Dendritic cell treated with granulocyte-macrophage colony-stimulating factor and Interleukin-4, amounts not matched to agents 40 ng/mL and 50 ng/mL, for 4 days (primary cell): ENCODE results near the gene SLC25A48.

Source experiments
- H3K27ac Mint-ChIP-seq: one replicate; pipeline ENCODE4 v1.8.0; 2022; ENCODE audit warnings: mild to moderate bottlenecking, mixed read lengths
- H3K27me3 Mint-ChIP-seq: one replicate; pipeline ENCODE4 v1.8.0; 2022; ENCODE audit warnings: mild to moderate bottlenecking, mixed read lengths
- H3K36me3 Mint-ChIP-seq: one replicate; pipeline ENCODE4 v1.8.0; 2022; ENCODE audit warnings: low read depth, mixed read lengths
- H3K4me1 Mint-ChIP-seq: one replicate; pipeline ENCODE4 v1.8.0; 2022; ENCODE audit warnings: low read depth, mixed read lengths
- H3K4me3 Mint-ChIP-seq: one replicate; pipeline ENCODE4 v1.8.0; 2022; ENCODE audit warnings: mild to moderate bottlenecking, moderate library complexity, mixed read lengths
- H3K9me3 Mint-ChIP-seq: one replicate; pipeline ENCODE4 v1.8.0; 2022; ENCODE audit warnings: mixed read lengths
- intact Hi-C: fragments of 100-400 bp; cut with micrococcal nuclease; formaldehyde crosslinking; loops from one replicate; pipeline ENCODE4 v1.15.0; 2022

The SLC25A48 gene, protein sequence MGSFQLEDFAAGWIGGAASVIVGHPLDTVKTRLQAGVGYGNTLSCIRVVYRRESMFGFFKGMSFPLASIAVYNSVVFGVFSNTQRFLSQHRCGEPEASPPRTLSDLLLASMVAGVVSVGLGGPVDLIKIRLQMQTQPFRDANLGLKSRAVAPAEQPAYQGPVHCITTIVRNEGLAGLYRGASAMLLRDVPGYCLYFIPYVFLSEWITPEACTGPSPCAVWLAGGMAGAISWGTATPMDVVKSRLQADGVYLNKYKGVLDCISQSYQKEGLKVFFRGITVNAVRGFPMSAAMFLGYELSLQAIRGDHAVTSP

DNA sequence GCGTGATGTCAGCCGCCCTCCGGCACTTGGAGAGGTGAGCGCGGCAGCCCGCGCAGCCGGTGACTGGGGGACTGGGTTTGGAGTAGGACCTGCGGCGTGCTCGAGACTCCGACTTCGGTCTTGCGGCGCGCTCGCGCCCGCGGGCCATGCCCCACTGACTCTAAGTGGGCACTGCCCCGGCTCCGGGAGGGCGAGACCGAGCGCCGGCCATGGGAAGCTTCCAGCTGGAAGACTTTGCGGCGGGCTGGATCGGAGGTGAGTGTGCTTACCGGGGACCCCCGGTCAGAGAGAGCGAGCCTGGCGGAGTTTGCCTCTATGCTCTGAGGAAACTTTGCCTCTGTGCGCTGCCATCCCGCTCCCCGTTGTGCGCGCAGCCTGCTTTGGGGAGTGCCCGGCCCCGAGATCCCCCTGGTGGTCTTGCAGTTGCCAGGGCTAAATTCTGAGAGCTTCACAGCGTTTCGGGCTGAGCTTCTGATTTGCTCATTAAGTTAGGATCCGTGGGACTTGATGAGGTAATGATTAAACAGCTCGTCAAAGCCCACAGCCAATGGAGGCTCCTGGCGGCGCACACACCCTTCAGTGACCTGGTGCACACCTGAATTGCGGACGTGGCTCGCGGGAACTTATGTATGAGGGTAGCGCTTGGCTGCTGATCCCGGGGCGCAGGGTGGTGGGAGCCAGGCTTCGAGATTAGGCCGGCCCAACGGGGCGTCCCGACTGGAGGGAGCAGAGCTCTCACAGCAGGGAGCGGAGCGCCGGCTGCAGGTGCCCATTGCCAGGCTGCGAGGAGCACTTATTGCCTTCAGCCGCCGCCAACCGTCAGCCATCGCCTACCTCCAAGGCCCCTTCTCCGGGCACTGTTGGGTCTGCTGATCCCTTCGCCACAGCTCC is at the start of gene SLC25A48:
Gene SLC25A48 (plus strand): TSS at position 25 of the 891 bp plus-strand sequence. CDS start 185 bp downstream, at position 210.
- Mint-ChIP-seq H3K4me1 (peaks cover 63% of the 10 kb centered on the region), H3K36me3 (peaks cover 54% of the 10 kb centered on the region), H3K27me3 (peaks cover 85% of the 10 kb centered on the region), H3K27ac (peak within 1 kb of the TSS; percentile 84), H3K9me3 (peaks cover 19% of the 10 kb centered on the region), H3K4me3 (peak within 1 kb of the TSS; percentile 85)
- intact Hi-C loops, result loop anchor here (5.0 to 10.0 kb wide), 2 partner anchors 52 to 370 kb away; no protein-coding TSS in a partner anchor

DNA sequence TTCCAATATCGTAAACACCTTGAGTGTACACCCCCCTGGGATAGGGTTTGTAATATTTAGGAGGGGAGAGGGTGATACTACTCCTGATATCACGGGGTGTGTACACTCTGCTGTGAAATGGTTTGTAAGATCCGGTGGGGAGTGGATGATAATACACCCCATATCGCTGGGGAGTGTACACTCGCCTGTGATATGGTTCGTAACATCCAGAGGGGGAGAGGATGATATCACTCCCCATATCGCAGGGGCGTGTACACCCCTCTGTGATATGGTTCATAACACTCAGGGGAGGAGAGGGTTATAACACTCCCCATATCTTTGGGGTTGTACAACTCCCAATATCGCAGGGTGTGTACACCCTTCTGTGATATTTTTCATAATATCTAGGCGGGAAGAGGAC is 33.8 kb upstream of the SLC25A48 start:
- H3K9me3 Mint-ChIP-seq, result no peaks in the 10 kb centered on the region
- intact Hi-C loops, result no loop called here
- no peaks in the 10 kb centered on the region for H3K4me1 Mint-ChIP-seq
- H3K27me3 Mint-ChIP-seq, result peaks cover 22% of the 10 kb centered on the region
- H3K36me3 Mint-ChIP-seq, result no peaks in the 10 kb centered on the region
- no peak overlapping the region for H3K4me3 Mint-ChIP-seq
- H3K27ac Mint-ChIP-seq, result no peak overlapping the region

DNA sequence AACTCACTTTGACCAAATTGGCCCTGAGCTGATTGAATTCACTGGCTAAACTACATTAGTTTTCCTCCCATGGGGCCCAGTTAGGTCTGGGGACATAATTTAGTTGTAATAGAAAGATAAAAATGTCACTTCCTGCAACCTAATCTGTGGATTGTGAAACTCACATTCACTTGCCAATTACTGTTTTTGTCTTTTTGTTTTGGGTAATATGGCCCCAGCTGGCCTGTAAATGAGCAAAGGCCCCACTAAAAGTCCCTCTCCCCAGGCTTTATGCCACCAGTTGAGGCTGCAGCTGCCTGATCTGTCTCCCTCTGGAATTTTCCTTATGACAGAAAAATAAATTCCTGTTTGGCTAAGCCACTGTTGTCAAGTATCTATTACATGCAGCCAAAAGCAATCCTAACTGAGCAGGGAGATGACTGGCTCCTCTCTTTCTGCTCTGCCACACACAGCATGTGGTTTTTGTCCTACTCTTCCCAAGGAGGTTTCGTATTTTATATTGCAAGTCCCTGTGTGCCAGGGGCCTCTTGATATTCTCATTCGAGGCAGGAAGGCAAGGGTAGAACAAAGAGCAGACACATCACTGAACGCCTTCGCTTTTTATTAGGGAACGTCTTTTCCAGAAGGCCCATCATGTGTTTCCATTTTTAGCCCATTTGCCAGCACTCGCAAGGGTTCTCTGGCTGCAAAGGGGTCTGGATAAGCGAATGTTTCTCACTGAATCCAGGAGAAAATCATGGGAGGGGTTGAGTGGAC is 24.1 kb upstream of the SLC25A48 start:
- H3K4me1 Mint-ChIP-seq, result no peaks in the 10 kb centered on the region
- H3K36me3 Mint-ChIP-seq, result no peaks in the 10 kb centered on the region
- intact Hi-C loops, result no loop called here
- no peak overlapping the region for H3K4me3 Mint-ChIP-seq
- peaks cover 12% of the 10 kb centered on the region for H3K27me3 Mint-ChIP-seq
- H3K9me3 Mint-ChIP-seq, result no peaks in the 10 kb centered on the region
- H3K27ac Mint-ChIP-seq, result no peak overlapping the region

- peaks cover 12% of the 10 kb centered on the region for H3K27me3 Mint-ChIP-seq
- intact Hi-C loops, result no loop called here
Observed at GRCh38 chr5:135811007-135811406, 23.5 kb upstream of the SLC25A48 start.

GRCh38 chr5:135813758-135814157 is 20.7 kb upstream of the SLC25A48 start:
- intact Hi-C loops, result no loop called here
- Mint-ChIP-seq H3K27me3 (peaks cover 21% of the 10 kb centered on the region), H3K27ac (no peak overlapping the region)

More at GRCh38 chr5:135811007-135811406, 23.5 kb upstream of the SLC25A48 start:
- no peak overlapping the region for H3K4me3 Mint-ChIP-seq
- H3K27ac Mint-ChIP-seq, result no peak overlapping the region
- H3K4me1 Mint-ChIP-seq, result no peaks in the 10 kb centered on the region
- no peaks in the 10 kb centered on the region for H3K9me3 Mint-ChIP-seq
- H3K36me3 Mint-ChIP-seq, result no peaks in the 10 kb centered on the region

GRCh38 chr5:135814316-135814715 is 20.1 kb upstream of the SLC25A48 start:
- Mint-ChIP-seq H3K4me3 (no peak overlapping the region), H3K9me3 (no peaks in the 10 kb centered on the region), H3K36me3 (no peaks in the 10 kb centered on the region), H3K4me1 (no peaks in the 10 kb centered on the region), H3K27me3 (peaks cover 23% of the 10 kb centered on the region), H3K27ac (no peak overlapping the region)
- intact Hi-C loops, result no loop called here

More at GRCh38 chr5:135813758-135814157, 20.7 kb upstream of the SLC25A48 start:
- Mint-ChIP-seq H3K36me3 (no peaks in the 10 kb centered on the region), H3K4me1 (no peaks in the 10 kb centered on the region), H3K9me3 (no peaks in the 10 kb centered on the region), H3K4me3 (no peak overlapping the region)

- Mint-ChIP-seq H3K4me3 (no peak overlapping the region), H3K27me3 (peaks cover 23% of the 10 kb centered on the region), H3K36me3 (no peaks in the 10 kb centered on the region), H3K27ac (no peak overlapping the region), H3K9me3 (no peaks in the 10 kb centered on the region), H3K4me1 (no peaks in the 10 kb centered on the region)
- intact Hi-C loops, result no loop called here
Observed at GRCh38 chr5:135814812-135815211, 19.7 kb upstream of the SLC25A48 start.

DNA sequence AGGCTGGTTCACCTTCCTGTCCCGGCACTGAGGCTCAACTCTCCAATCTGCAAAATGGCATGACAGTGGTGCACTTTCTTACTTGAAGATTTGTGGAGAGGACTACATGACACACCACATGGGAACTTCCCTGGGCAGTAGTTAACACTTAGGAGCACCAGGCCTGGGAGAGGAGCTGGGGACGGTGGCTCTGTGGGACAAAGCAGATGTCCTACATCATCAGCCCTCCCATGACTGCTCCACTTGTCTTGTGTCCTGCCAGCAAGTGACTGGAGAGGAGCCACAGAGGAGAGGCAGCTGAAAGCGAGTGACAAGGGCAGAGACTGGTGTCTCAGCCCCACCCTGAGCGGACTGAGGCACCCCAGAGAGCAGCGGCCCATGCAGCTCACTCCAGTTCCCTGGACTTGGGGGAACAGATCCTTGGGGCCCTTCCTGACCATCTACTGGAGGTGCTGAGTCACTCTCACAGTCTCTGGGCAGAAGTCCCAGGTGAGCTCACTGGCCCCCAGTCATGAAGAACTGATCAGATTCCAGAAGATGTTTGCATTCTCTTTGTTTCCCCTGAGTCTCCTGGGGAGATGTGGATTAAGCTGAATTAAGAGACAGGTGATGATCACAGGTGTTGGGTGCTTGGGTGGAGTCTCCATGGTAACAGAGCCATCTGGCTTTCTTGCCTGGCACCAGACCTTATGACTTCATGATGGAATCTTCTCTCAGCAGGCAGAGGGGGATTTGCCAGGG is 13.2 kb upstream of the SLC25A48 start:
- Mint-ChIP-seq H3K36me3 (no peaks in the 10 kb centered on the region), H3K4me3 (no peak overlapping the region), H3K27ac (no peak overlapping the region), H3K9me3 (no peaks in the 10 kb centered on the region), H3K27me3 (peaks cover 18% of the 10 kb centered on the region), H3K4me1 (peaks cover 6% of the 10 kb centered on the region)
- intact Hi-C loops, result no loop called here

GRCh38 chr5:135821802-135822201 is 12.7 kb upstream of the SLC25A48 start:
- H3K27ac Mint-ChIP-seq, result no peak overlapping the region

GRCh38 chr5:135822286-135822685 is 12.2 kb upstream of the SLC25A48 start:
- Mint-ChIP-seq H3K27ac (no peak overlapping the region), H3K9me3 (no peaks in the 10 kb centered on the region), H3K4me1 (peaks cover 6% of the 10 kb centered on the region), H3K36me3 (no peaks in the 10 kb centered on the region), H3K27me3 (peaks cover 21% of the 10 kb centered on the region), H3K4me3 (no peak overlapping the region)
- intact Hi-C loops, result no loop called here

More at GRCh38 chr5:135821802-135822201, 12.7 kb upstream of the SLC25A48 start:
- intact Hi-C loops, result no loop called here
- peaks cover 17% of the 10 kb centered on the region for H3K27me3 Mint-ChIP-seq
- no peaks in the 10 kb centered on the region for H3K36me3 Mint-ChIP-seq
- H3K4me3 Mint-ChIP-seq, result no peak overlapping the region
- no peaks in the 10 kb centered on the region for H3K9me3 Mint-ChIP-seq
- peaks cover 6% of the 10 kb centered on the region for H3K4me1 Mint-ChIP-seq

- H3K4me1 Mint-ChIP-seq, result peaks cover 6% of the 10 kb centered on the region
- no peak overlapping the region for H3K27ac Mint-ChIP-seq
- H3K4me3 Mint-ChIP-seq, result no peak overlapping the region
- intact Hi-C loops, result no loop called here
- peaks cover 19% of the 10 kb centered on the region for H3K27me3 Mint-ChIP-seq
- H3K36me3 Mint-ChIP-seq, result no peaks in the 10 kb centered on the region
- H3K9me3 Mint-ChIP-seq, result no peaks in the 10 kb centered on the region
Observed at GRCh38 chr5:135822959-135823358, 11.5 kb upstream of the SLC25A48 start.

DNA sequence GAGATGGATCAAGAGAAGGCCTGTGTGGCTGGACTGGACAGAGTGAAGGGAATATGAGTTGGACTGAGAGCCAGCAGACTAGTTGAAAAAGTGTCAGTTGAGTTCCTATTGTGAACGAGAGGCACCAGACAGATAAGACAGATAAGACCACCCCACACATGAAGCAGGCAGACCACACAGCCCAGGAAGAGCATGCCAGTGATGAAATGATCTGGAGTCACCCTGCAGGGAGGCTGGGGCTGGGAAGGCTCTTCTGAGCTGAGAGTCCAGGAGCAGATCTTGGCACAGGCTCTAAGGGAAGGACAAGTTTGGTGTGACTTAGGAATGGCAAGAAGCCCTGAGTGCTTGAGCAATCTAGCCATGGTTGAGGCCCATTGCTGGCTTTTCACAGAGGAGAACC is 10.6 kb upstream of the SLC25A48 start:
- no peaks in the 10 kb centered on the region for H3K36me3 Mint-ChIP-seq
- no peak overlapping the region for H3K27ac Mint-ChIP-seq
- H3K4me3 Mint-ChIP-seq, result no peak overlapping the region
- no peaks in the 10 kb centered on the region for H3K9me3 Mint-ChIP-seq
- intact Hi-C loops, result no loop called here
- H3K27me3 Mint-ChIP-seq, result peaks cover 18% of the 10 kb centered on the region
- peaks cover 6% of the 10 kb centered on the region for H3K4me1 Mint-ChIP-seq

DNA sequence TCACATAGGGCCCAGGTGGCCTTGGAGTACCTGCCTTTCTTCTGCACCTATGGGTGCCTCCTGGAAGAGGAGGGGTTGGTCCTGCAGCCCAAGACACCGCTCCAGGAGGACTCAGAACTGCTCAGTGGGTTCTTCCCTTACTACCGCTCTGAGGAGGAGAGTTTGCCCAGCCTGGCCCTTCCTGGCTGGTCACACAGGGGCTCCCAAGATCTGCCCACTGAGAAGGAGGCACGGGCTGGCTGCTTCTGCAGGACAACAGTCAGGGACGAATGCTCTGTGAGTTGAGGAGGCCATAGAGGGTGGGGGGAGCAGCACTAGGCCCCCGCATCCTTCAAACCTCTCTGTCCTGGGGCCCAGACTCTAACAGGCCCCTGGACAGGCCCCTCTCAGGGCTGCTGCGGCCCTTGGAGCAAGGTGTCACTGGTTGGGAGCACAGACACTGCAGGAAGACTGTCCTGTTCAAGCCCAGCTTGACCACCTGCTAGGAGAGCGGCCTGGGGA is 9.9 kb upstream of the SLC25A48 start:
- H3K36me3 Mint-ChIP-seq, result no peaks in the 10 kb centered on the region
- H3K27me3 Mint-ChIP-seq, result peaks cover 23% of the 10 kb centered on the region
- H3K4me3 Mint-ChIP-seq, result no peak overlapping the region
- intact Hi-C loops, result no loop called here
- H3K27ac Mint-ChIP-seq, result no peak overlapping the region
- H3K9me3 Mint-ChIP-seq, result no peaks in the 10 kb centered on the region
- H3K4me1 Mint-ChIP-seq, result peaks cover 6% of the 10 kb centered on the region
